Lower lobe of right lung (tissue), 2 donors: ENCODE data around the gene KCNIP2. TPM values are rescaled to one million over a fixed set of nuclear protein-coding genes. Genes with fewer than 3 reads are reported as not detected.

Experiments
- ATAC-seq, 2 donors: fragments of 200-7000 bp; cut with Tn5 transposase; one replicate each; pipeline ENCODE4 v1.9.1; 2020 to 2022; ENCODE audit warnings: mild to moderate bottlenecking in 2 of 2, moderate library complexity in 2 of 2
- DNase-seq: peaks from one replicate; pipeline ENCODE4 v3.0.0-alpha.2; 2020
- H3K27ac ChIP-seq: fragments of 200-600 bp; one replicate; pipeline ENCODE4 v1.8.0; 2022
- H3K27me3 ChIP-seq: fragments of 200-600 bp; one replicate; pipeline ENCODE4 v1.8.0; 2022; ENCODE audit warnings: low read depth
- H3K36me3 ChIP-seq: fragments of 200-600 bp; one replicate; pipeline ENCODE4 v1.8.0; 2022; ENCODE audit warnings: mild to moderate bottlenecking
- H3K4me1 ChIP-seq: fragments of 200-600 bp; one replicate; pipeline ENCODE4 v1.8.0; 2022
- H3K4me3 ChIP-seq: fragments of 200-600 bp; one replicate; pipeline ENCODE4 v1.8.0; 2022; ENCODE audit warnings: mild to moderate bottlenecking
- H3K9me3 ChIP-seq: fragments of 200-600 bp; one replicate; pipeline ENCODE4 v1.8.0; 2022
- CTCF ChIP-seq: fragments of 200-600 bp; IDR thresholded peaks from one replicate; pipeline ENCODE4 v1.8.0; 2022; ENCODE audit warnings: antibody characterized with exemption, mild to moderate bottlenecking
- intact Hi-C: fragments of 100-400 bp; cut with DNase I; formaldehyde crosslinking; loops from one replicate; pipeline ENCODE4 v1.11.0; 2022
- total RNA-seq: library from RNA; stranded (reverse); fragmentation: NEBNext Ultra II Directional; extraction: Animal tissue kit (Norgen Biotek cat#: 25700); gene quantifications from one replicate; pipeline ENCODE4 v1.2.1, GENCODE V29; 2021
- donor health status: DM: no; HTN: yes; CAD: no; lungs with severe emphysema.

The KCNIP2 gene
- total RNA-seq, 1 donor from 2014 or later: 3.7 TPM

GRCh38 chr10:101780818-101781654 lies 62.6 kb downstream of the KCNIP2 start:
- no peak overlapping the region for H3K27ac ChIP-seq
- peaks cover 20% of the 10 kb centered on the region for H3K36me3 ChIP-seq
- DNase-seq: peak; percentile 75
- peak; percentile 91 for TF ChIP-seq CTCF
- H3K4me3 ChIP-seq: no peak overlapping the region
- H3K4me1 ChIP-seq: peaks cover 62% of the 10 kb centered on the region
- intact Hi-C loops: no loop called here
- peak; percentile 74 to 83 for ATAC-seq
- H3K9me3 ChIP-seq: no peaks in the 10 kb centered on the region
- peaks cover 32% of the 10 kb centered on the region for H3K27me3 ChIP-seq

DNA sequence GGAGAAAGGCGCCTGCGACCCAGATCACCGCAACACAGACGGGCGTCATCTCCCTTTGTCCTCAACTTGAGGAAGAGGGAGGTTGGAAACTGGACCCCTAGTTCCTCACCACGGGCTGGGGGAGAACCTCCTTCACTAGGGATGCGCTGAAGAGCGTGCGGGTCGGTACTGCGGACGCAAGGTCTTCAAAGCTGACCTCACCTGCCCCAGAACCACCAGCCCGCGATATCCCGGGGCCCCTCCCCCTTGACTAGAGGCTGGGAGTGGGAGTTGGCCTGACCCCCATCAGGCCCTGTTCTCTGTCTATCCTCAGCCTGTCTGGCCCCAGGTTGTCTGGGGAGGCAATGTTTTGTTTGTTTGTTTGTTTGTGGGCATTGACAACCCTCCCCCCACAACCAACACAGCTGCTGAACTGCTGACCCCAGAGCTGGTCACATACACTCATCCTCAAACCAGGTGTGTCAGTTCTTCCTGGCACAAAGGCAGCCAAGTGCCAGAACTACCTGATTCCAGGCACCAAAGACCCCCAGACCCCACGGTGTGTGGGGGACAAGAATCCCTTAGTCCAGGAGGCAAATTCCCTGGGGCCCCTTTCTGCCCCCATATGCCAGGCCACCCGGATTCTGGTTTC lies 63.3 kb downstream of the KCNIP2 start:
- DNase-seq (no peak), ATAC-seq (no peak)
- H3K27me3 ChIP-seq: peaks cover 35% of the 10 kb centered on the region
- peak overlapping the region; percentile 56 for H3K4me3 ChIP-seq
- no peak for TF ChIP-seq CTCF
- no peak overlapping the region for H3K27ac ChIP-seq
- intact Hi-C loops: no loop called here
- no peaks in the 10 kb centered on the region for H3K9me3 ChIP-seq
- peaks cover 13% of the 10 kb centered on the region for H3K36me3 ChIP-seq
- peaks cover 65% of the 10 kb centered on the region for H3K4me1 ChIP-seq

DNA sequence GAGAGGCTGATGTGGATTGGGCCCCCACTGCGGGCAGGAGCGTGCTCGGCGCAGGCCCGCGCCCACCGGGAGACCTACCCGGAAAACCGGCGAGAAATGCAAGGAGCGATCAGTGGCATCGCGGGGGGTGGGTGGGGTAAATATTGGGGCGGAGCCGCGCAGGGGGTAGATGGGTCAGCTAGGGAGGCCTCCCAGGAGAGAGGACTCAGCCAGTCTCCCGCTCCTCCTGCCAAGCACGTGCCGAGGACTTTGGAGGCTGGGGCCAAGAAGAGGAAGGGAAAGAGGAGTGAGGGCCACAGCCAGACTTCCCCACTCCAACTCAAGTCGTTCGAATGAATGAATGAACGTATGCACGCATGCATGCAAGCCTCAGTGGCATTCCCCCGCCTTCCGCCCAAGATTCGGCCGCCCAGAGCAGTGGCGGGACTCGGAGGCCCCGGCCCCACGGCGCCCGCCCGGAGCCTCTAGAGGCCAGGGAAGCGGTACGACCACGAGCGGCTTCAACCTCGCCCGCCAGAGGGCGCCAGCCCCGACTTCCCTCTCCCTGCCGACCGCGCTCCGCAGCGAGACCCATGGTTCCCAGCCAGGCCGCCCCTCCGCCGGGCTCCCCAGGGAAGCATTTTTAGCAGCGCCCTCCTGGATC lies 63.9 kb downstream of the KCNIP2 start:
- Histone ChIP-seq H3K9me3 (no peaks in the 10 kb centered on the region), H3K27me3 (peaks cover 42% of the 10 kb centered on the region), H3K36me3 (peaks cover 6% of the 10 kb centered on the region), H3K27ac (no peak overlapping the region), H3K4me3 (peak overlapping the region; percentile 56), H3K4me1 (peaks cover 68% of the 10 kb centered on the region)
- ATAC-seq: peak; percentile 85 to 87
- intact Hi-C loops: no loop called here
- TF ChIP-seq CTCF: peak; percentile 91
- DNase-seq: peak; percentile 89

- no peaks in the 10 kb centered on the region for H3K9me3 ChIP-seq
- intact Hi-C loops: no loop called here
- peaks cover 70% of the 10 kb centered on the region for H3K4me1 ChIP-seq
- TF ChIP-seq CTCF: no peak
- ATAC-seq: peak; percentile 27 to 52
- no peak overlapping the region for H3K27ac ChIP-seq
- H3K4me3 ChIP-seq: peak overlapping the region; percentile 56
- peak; percentile 53 for DNase-seq
- H3K36me3 ChIP-seq: no peaks in the 10 kb centered on the region
- H3K27me3 ChIP-seq: peaks cover 49% of the 10 kb centered on the region
Observed at GRCh38 chr10:101778781-101779543, 64.6 kb downstream of the KCNIP2 start.

DNA sequence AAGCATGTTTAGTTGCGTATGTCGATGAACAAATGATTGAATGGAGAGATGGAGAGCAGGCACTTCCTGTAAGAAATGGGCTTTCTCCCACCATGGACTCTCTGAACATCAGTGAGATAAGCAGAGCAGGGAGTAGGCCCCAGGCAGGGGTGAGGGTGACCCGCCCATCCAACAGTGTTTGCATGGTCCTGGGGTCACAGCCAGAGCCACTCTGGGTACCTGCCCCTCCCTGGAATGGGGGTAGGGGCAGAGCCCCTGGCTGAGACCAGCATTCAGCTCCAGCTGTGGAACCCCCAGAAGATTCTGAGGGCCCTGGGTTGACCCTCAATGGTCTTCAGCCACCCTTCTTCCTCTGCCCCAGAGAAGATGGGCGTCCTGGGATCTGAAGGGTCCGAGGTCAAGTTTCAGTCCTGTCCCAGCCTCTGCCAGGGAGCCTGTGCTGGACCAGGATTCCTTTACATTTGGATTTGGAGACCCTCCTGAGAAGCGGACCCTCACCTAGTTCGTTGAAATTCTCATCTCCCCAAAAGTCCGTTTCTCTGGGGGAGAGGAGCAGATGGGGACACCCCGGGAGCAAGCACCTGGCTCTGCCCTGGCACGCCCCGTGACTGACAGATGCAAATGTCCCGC lies 65.3 kb downstream of the KCNIP2 start:
- DNase-seq: no peak
- TF ChIP-seq CTCF: no peak
- Histone ChIP-seq H3K9me3 (no peaks in the 10 kb centered on the region), H3K27ac (no peak overlapping the region), H3K4me3 (peak overlapping the region; percentile 56), H3K27me3 (peaks cover 56% of the 10 kb centered on the region), H3K36me3 (no peaks in the 10 kb centered on the region), H3K4me1 (peaks cover 65% of the 10 kb centered on the region)
- ATAC-seq: no peak
- intact Hi-C loops: no loop called here
